ENCODE measurements around the gene TRIM60. TPM values are rescaled to one million over a fixed set of nuclear protein-coding genes. Genes with fewer than 3 reads are reported as not detected.
"Not testable (repeated sequence)": the region's sequence is repeated elsewhere in the genome, so short reads cannot be mapped to it uniquely, and the experiment has no call there.

Gene TRIM60
- total RNA-seq, 1 donor from 2014 or later = not detected

DNA sequence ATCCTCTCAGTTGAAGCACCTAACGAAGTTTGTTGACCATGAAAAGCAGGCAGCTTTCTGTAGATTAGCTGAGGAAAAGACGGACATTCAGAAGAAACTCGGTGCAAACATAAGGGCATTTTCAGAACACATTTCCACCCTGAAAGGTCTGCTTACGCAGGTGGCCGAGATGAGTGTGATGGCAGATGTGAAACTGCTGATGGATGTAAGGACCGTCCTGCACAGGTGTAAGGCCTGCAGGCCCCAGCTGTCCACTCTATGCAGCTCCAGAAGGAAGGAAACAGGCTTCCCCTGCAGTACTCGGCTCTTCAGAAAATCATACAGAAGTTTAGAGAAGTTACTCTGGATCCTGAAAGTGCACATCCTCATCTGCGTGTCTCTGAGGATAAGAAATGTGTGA, 20.8 kb upstream of the TRIM60 start:
- Histone ChIP-seq H3K9me3 (no peaks in the 10 kb centered on the region), H3K4me1 (no peaks in the 10 kb centered on the region), H3K27ac (no peak overlapping the region), H3K4me3 (no peak overlapping the region), H3K36me3 (no peaks in the 10 kb centered on the region), H3K27me3 (no peaks in the 10 kb centered on the region)
- no peak for ATAC-seq
- no peak for DNase-seq
- intact Hi-C loops (cut with DNase I) = no loop called here
- TF ChIP-seq CTCF (IDR thresholded peaks at IDR 0.05) = no peak

DNA sequence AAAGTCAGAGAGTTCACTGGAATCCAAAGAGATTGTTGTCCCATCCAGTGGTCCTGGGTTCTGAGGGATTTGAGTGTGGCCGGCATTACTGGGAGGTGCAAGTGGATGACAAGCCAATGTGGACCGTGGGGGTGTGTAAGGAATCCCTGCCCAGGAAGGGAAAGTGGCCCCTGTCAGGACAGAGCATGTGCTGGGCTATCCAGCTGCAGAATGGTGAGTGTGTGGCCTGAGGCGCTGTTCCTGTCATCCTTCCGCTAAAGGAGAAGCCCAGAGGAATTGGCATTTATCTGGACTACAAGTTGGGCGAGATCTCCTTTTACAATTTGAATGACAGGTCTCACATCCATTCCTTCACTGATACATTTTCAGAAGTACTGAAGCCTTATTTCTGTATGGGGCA, 20.4 kb upstream of the TRIM60 start:
- Histone ChIP-seq H3K9me3 (no peaks in the 10 kb centered on the region), H3K27ac (no peak overlapping the region), H3K4me1 (no peaks in the 10 kb centered on the region), H3K27me3 (no peaks in the 10 kb centered on the region), H3K4me3 (no peak overlapping the region), H3K36me3 (no peaks in the 10 kb centered on the region)
- ATAC-seq (no peak), DNase-seq (no peak)
- TF ChIP-seq CTCF (IDR thresholded peaks at IDR 0.05) = no peak
- intact Hi-C loops (cut with DNase I) = no loop called here

GRCh38 chr4:165013691-165014090, 18.1 kb upstream of the TRIM60 start:
- ATAC-seq = no peak
- intact Hi-C loops (cut with DNase I) = no loop called here

GRCh38 chr4:165016971-165017370, 14.8 kb upstream of the TRIM60 start:
- intact Hi-C loops (cut with DNase I) = no loop called here
- ATAC-seq (peak; percentile 48), DNase-seq (no peak)
- H3K9me3 ChIP-seq = no peaks in the 10 kb centered on the region
- TF ChIP-seq CTCF (IDR thresholded peaks at IDR 0.05) = no peak
- no peak overlapping the region for H3K4me3 ChIP-seq
- no peaks in the 10 kb centered on the region for H3K36me3 ChIP-seq
- H3K4me1 ChIP-seq = no peaks in the 10 kb centered on the region
- H3K27ac ChIP-seq = no peak overlapping the region
- H3K27me3 ChIP-seq = no peaks in the 10 kb centered on the region

More at GRCh38 chr4:165013691-165014090, 18.1 kb upstream of the TRIM60 start:
- H3K27me3 ChIP-seq = no peaks in the 10 kb centered on the region
- no peak for DNase-seq
- no peaks in the 10 kb centered on the region for H3K36me3 ChIP-seq
- H3K4me3 ChIP-seq = no peak overlapping the region
- H3K4me1 ChIP-seq = no peaks in the 10 kb centered on the region
- no peaks in the 10 kb centered on the region for H3K9me3 ChIP-seq
- no peak for TF ChIP-seq CTCF (IDR thresholded peaks at IDR 0.05)
- H3K27ac ChIP-seq = no peak overlapping the region

DNA sequence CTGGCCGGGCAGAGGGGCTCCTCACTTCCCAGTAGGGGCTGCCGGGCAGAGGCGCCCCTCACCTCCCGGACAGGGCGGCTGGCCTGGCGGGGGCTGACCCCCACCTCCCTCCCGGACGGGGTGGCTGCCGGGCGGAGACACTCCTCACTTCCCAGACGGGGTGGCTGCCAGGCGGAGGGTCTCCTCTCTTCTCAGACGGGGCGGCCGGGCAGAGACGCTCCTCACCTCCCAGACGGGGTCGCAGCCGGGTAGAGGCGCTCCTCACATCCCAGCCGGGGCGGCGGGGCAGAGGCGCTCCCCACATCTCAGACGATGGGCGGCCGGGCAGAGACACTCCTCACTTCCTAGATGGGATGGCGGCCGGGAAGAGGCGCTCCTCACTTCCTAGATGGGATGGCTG, 11.8 kb upstream of the TRIM60 start:
- H3K4me3 ChIP-seq; H3K9me3 ChIP-seq; H3K27ac ChIP-seq; H3K27me3 ChIP-seq; H3K4me1 ChIP-seq; H3K36me3 ChIP-seq; ATAC-seq; intact Hi-C loops (cut with DNase I); DNase-seq: not testable (repeated sequence)

GRCh38 chr4:165025782-165026181, 6.0 kb upstream of the TRIM60 start:
- H3K27me3 ChIP-seq; H3K4me1 ChIP-seq; DNase-seq; H3K9me3 ChIP-seq; H3K36me3 ChIP-seq; intact Hi-C loops (cut with DNase I); H3K27ac ChIP-seq; H3K4me3 ChIP-seq; ATAC-seq: not testable (repeated sequence)

DNA sequence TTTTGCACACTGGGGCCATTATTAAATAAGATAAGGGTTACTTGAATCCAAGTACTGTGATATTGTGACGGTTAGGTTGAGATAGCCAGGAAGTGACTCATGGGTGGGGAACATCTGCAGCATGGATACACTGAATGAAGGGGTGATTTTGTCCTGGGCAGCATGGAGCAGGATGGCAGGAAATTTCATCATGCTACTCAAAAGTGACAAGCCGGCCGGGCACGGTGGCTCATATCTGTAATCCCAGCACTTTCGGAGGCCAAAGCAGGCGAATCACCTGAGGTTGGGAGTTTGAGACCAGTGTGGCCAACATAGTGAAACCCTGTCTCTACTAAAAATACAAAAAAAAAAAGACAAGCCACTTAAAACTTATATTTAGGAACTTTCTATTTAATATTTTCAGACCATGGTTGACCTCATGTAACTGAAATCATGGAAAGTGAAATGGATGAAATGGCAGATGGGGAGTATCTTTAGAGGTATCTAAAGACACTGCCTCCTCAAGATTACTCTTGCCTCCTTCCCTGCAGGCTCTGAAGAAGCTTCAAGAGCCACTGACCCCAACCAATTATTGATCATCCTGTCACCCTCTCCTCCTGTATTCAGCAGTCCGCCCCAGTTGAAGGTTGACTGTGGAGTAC, 3.9 kb upstream of the TRIM60 start:
- no peak for DNase-seq
- Histone ChIP-seq H3K4me1 (no peaks in the 10 kb centered on the region), H3K27me3 (no peaks in the 10 kb centered on the region), H3K27ac (no peak overlapping the region), H3K36me3 (no peaks in the 10 kb centered on the region), H3K9me3 (no peaks in the 10 kb centered on the region), H3K4me3 (no peak overlapping the region)
- no peak for ATAC-seq
- no peak for TF ChIP-seq CTCF (IDR thresholded peaks at IDR 0.05)
- intact Hi-C loops (cut with DNase I) = no loop called here
